CD4-positive, alpha-beta T cell (primary cell): ENCODE measurements around the gene KICS2. TPM values are rescaled to one million over a fixed set of nuclear protein-coding genes. Genes with fewer than 3 reads are reported as not detected.

Source experiments
- ATAC-seq: fragments of 200-7000 bp; cut with Tn5 transposase; one replicate; pipeline ENCODE4 v1.10.0; 2022; ENCODE audit warnings: mild to moderate bottlenecking; ENCODE audit not compliant: poor library complexity
- CTCF ChIA-PET: fragments of 350-600 bp; sonication (Branson Sonifier 250); formaldehyde crosslinking; loops from one replicate; lab custom pipeline; 2021; ENCODE audit warnings: antibody characterized with exemption, inconsistent platforms; lab: Charles Lee
- POLR2A ChIA-PET: fragments of 350-600 bp; sonication (Branson Sonifier 250); formaldehyde crosslinking; loops from one replicate; lab custom pipeline; 2021; ENCODE audit warnings: antibody characterized with exemption, inconsistent platforms; lab: Charles Lee
- DNase-seq, 14 experiments: peaks; one replicate each; pipeline ENCODE4 v3.0.0-alpha.2; 2013 to 2020; ENCODE audit warnings: mixed read lengths in 2 of 14
- H3K27ac ChIP-seq, 2 donors: one replicate each; pipeline versions ENCODE4 v1.5.1 to v1.7.0; 2013; ENCODE audit warnings: low read length in 2 of 2, low read depth in 1 of 2, mild to moderate bottlenecking in 1 of 2
- H3K27me3 ChIP-seq, 2 experiments: 1 replicate in 1 of 2; 2 replicates in 1 of 2; pipeline versions ENCODE4 v1.6.1 to v1.7.0; 2013; ENCODE audit warnings: low read length in 2 of 2, control low read depth in 1 of 2, mild to moderate bottlenecking in 1 of 2, moderate library complexity in 1 of 2; ENCODE audit not compliant: insufficient read depth in 2 of 2, control insufficient read depth in 1 of 2
- H3K36me3 ChIP-seq: one replicate; pipeline ENCODE4 v1.6.1; 2013; ENCODE audit warnings: low read length, control low read depth; ENCODE audit not compliant: insufficient read depth
- H3K4me1 ChIP-seq: one replicate; pipeline ENCODE4 v1.6.1; 2013; ENCODE audit warnings: low read length, control low read depth; ENCODE audit not compliant: insufficient read depth
- H3K4me3 ChIP-seq: one replicate; pipeline ENCODE4 v1.5.1; 2013; ENCODE audit warnings: mild to moderate bottlenecking, low read length, moderate library complexity
- H3K9me3 ChIP-seq, 2 experiments: 1 replicate in 1 of 2; 2 replicates in 1 of 2; pipeline versions ENCODE4 v1.6.1 to v1.7.0; 2013; ENCODE audit warnings: low read length in 2 of 2, mild to moderate bottlenecking in 2 of 2, control low read depth in 1 of 2, moderate library complexity in 1 of 2; ENCODE audit not compliant: control insufficient read depth in 1 of 2, insufficient read depth in 1 of 2
- H3K27ac Mint-ChIP-seq: one replicate; pipeline ENCODE4 v1.8.0; 2020; ENCODE audit warnings: mixed read lengths
- H3K27me3 Mint-ChIP-seq: one replicate; pipeline ENCODE4 v1.8.0; 2021; ENCODE audit warnings: mixed read lengths
- H3K36me3 Mint-ChIP-seq: one replicate; pipeline ENCODE4 v1.8.0; 2021; ENCODE audit warnings: low read depth, mixed read lengths
- H3K4me1 Mint-ChIP-seq: one replicate; pipeline ENCODE4 v1.8.0; 2021; ENCODE audit warnings: low read depth, mixed read lengths
- H3K4me3 Mint-ChIP-seq: one replicate; pipeline ENCODE4 v1.8.0; 2020; ENCODE audit warnings: mild to moderate bottlenecking, mixed read lengths
- H3K9me3 Mint-ChIP-seq: one replicate; pipeline ENCODE4 v1.8.0; 2020; ENCODE audit warnings: mixed read lengths
- CTCF ChIP-seq: fragments of 200-600 bp; IDR thresholded peaks from one replicate; pipeline ENCODE4 v1.8.0; 2022; ENCODE audit warnings: antibody characterized with exemption, mild to moderate bottlenecking
- intact Hi-C, 2 experiments: fragments of 100-400 bp; cut with DNase I in 1 of 2; cut with micrococcal nuclease in 1 of 2; formaldehyde crosslinking; loops; one replicate each; pipeline versions ENCODE4 v1.15.1 to v1.9.0; 2023 to 2025; cut with DNase I, micrococcal nuclease
- total RNA-seq, 174 experiments: library from RNA in 2 of 174; stranded (reverse) in 2 of 174; gene quantifications; one replicate each; pipeline ENCODE4 v1.2.3 and lab custom pipeline; 2021 to 2026

KICS2 gene
- total RNA-seq, 2 experiments from 2014 or later: 13.6 to 14.0 TPM

GRCh38 chr12:64240781-64241180, 18.7 kb upstream of the KICS2 start:
- DNase-seq: no peak
- H3K4me3 ChIP-seq: no peak overlapping the region
- no peak for ATAC-seq
- no peak for TF ChIP-seq CTCF
- Mint-ChIP-seq H3K4me3 (no peak overlapping the region), H3K27ac (no peak overlapping the region), H3K4me1 (no peaks in the 10 kb centered on the region), H3K9me3 (no peaks in the 10 kb centered on the region), H3K36me3 (no peaks in the 10 kb centered on the region), H3K27me3 (peaks cover 13% of the 10 kb centered on the region)
- peaks cover 4% of the 10 kb centered on the region in 2 experiments for H3K27me3 ChIP-seq
- ChIA-PET POLR2A (interaction anchor here (1.3 kb wide), 1 partner anchor 19 kb away, joined by 3 read pairs; the partner anchor contains the start of gene KICS2), CTCF (no interaction called here)
- no peaks in the 10 kb centered on the region for H3K4me1 ChIP-seq
- intact Hi-C loops: no loop called here
- H3K9me3 ChIP-seq: no peaks in the 10 kb centered on the region
- no peak overlapping the region for H3K27ac ChIP-seq
- no peaks in the 10 kb centered on the region for H3K36me3 ChIP-seq

- ChIA-PET CTCF (interaction anchor here (0.6 to 1.3 kb wide), 2 partner anchors 19 to 426 kb away, joined by 3 to 6 read pairs; no protein-coding TSS in a partner anchor), POLR2A (interaction anchor here (2.2 kb wide), 1 partner anchor 15 kb away, joined by 6 read pairs; the partner anchor contains the start of gene KICS2)
- TF ChIP-seq CTCF: no peak
- H3K9me3 ChIP-seq: no peaks in the 10 kb centered on the region
- Mint-ChIP-seq H3K27me3 (peaks cover 13% of the 10 kb centered on the region), H3K4me1 (no peaks in the 10 kb centered on the region), H3K36me3 (no peaks in the 10 kb centered on the region), H3K4me3 (no peak overlapping the region), H3K9me3 (no peaks in the 10 kb centered on the region), H3K27ac (no peak overlapping the region)
- intact Hi-C loops: no loop called here
- no peak overlapping the region for H3K27ac ChIP-seq
- no peak for DNase-seq
- no peak overlapping the region for H3K4me3 ChIP-seq
- H3K36me3 ChIP-seq: no peaks in the 10 kb centered on the region
- H3K27me3 ChIP-seq: peaks cover 4% of the 10 kb centered on the region in 2 experiments
- no peak for ATAC-seq
- no peaks in the 10 kb centered on the region for H3K4me1 ChIP-seq
Measured at GRCh38 chr12:64237382-64237781, 15.3 kb upstream of the KICS2 start.

GRCh38 chr12:64236549-64236948, 14.5 kb upstream of the KICS2 start:
- H3K27ac ChIP-seq: no peak overlapping the region
- CTCF ChIA-PET: no interaction called here
- no peak overlapping the region for H3K4me3 Mint-ChIP-seq

More at GRCh38 chr12:64236549-64236948, 14.5 kb upstream of the KICS2 start:
- ATAC-seq (no peak), DNase-seq (no peak)
- Histone ChIP-seq H3K4me1 (no peaks in the 10 kb centered on the region), H3K27me3 (peaks cover 4% of the 10 kb centered on the region in 2 experiments), H3K9me3 (no peaks in the 10 kb centered on the region), H3K4me3 (no peak overlapping the region), H3K36me3 (no peaks in the 10 kb centered on the region)
- Mint-ChIP-seq H3K36me3 (no peaks in the 10 kb centered on the region), H3K4me1 (no peaks in the 10 kb centered on the region), H3K27ac (no peak overlapping the region), H3K9me3 (no peaks in the 10 kb centered on the region), H3K27me3 (peaks cover 13% of the 10 kb centered on the region)
- TF ChIP-seq CTCF: no peak
- POLR2A ChIA-PET: interaction anchor here (2.2 kb wide), 1 partner anchor 14 kb away, joined by 6 read pairs; the partner anchor contains the start of gene KICS2
- intact Hi-C loops: no loop called here
